Stimulated activated naive B cell treated with anti-CD40 and anti-IgM and Interleukin-4, amounts not matched to agents 10 μg/mL and 1 μg/mL and 100 μg/mL, for 72 hours (primary cell): ENCODE measurements around the gene JSRP1.

ENCODE experiments used
- ATAC-seq, 2 donors: fragments of 150-1000 bp; cut with Tn5 transposase; replicated peaks; 2 replicates each; pipeline ENCODE4 v1.10.0; 2021; ENCODE audit warnings: moderate library complexity in 1 of 2
- DNase-seq: peaks from one replicate; pipeline ENCODE4 v3.0.0; 2021
- H3K27ac Mint-ChIP-seq: one replicate; pipeline ENCODE4 v1.8.0; 2022; ENCODE audit warnings: mild to moderate bottlenecking, mixed read lengths
- H3K27me3 Mint-ChIP-seq, 2 donors: one replicate each; pipeline ENCODE4 v1.8.0; 2022; ENCODE audit warnings: mixed read lengths in 2 of 2
- H3K36me3 Mint-ChIP-seq, 2 donors: one replicate each; pipeline ENCODE4 v1.8.0; 2022; ENCODE audit warnings: mixed read lengths in 2 of 2, mild to moderate bottlenecking in 1 of 2
- H3K4me1 Mint-ChIP-seq, 2 donors: one replicate each; pipeline ENCODE4 v1.8.0; 2022; ENCODE audit warnings: mixed read lengths in 2 of 2, mild to moderate bottlenecking in 1 of 2
- H3K4me3 Mint-ChIP-seq, 2 donors: one replicate each; pipeline ENCODE4 v1.8.0; 2022; ENCODE audit warnings: mild to moderate bottlenecking in 2 of 2, mixed read lengths in 2 of 2, moderate library complexity in 1 of 2
- H3K9me3 Mint-ChIP-seq, 2 donors: one replicate each; pipeline ENCODE4 v1.8.0; 2022; ENCODE audit warnings: mixed read lengths in 2 of 2, mild to moderate bottlenecking in 1 of 2

JSRP1 gene

DNA sequence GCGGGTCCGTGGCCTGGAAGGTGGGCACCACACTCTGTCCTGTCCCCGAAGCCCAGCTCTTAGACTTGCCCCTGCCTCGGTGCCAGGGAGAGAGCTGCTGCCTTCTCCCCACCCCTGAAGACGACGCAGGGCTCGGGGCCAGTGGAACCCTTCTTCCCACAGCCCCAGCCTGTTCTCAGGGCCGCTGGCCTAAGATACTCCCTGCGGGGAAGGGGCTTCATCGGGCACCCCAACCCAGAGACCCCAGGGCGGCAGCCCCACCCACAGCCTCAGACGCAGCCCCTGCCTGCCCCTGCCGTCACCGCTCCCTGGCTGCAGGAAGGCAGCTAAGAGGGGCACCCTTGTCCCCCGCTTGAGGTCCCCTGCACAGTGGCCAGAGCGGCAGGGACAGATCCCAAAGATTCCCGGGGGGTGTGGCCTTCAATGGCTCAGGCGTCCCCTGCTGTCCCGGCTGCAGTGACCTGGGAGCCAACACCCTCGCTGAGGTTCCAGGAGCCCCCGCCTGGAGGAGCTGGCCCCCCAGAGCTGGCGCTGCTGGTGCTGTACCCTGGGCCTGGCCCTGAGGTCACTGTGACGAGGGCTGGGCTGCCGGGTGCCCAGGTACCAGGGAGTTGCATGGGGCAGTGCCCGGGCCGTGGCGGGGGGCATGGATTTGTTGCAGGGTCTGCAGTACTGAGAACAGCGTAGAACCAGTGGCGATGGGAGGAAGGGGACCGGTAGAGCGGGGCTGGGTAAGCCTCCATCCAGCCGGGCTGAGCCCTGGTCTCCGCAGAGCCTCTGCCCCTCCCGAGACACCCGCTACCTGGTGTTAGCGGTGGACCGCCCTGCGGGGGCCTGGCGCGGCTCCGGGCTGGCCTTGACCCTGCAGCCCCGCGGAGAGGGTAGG, 6.1 kb downstream of the JSRP1 start:
- Mint-ChIP-seq H3K9me3 (no peaks in the 10 kb centered on the region), H3K4me1 (peaks cover 15 to 35% of the 10 kb centered on the region in 2 donors), H3K27ac (peak overlapping the region; percentile 75), H3K27me3 (peaks cover 8 to 21% of the 10 kb centered on the region in 2 donors), H3K36me3 (peaks cover 24 to 30% of the 10 kb centered on the region in 2 donors), H3K4me3 (peak overlapping the region; percentile 59 to 63)
- DNase-seq (no peak), ATAC-seq (peak; percentile 24 to 41)

GRCh38 chr19:2249010-2249866, 7.0 kb downstream of the JSRP1 start, which contains the start of gene AMH:
Gene AMH, plus strand, starts transcription at chr19:2249323. Its CDS starts 10 bp downstream, at chr19:2249333.
- H3K36me3 Mint-ChIP-seq = peaks cover 30 to 38% of the 10 kb centered on the region in 2 donors
- H3K4me1 Mint-ChIP-seq = peaks cover 14 to 34% of the 10 kb centered on the region in 2 donors
- ATAC-seq (no peak), DNase-seq (no peak)
- H3K4me3 Mint-ChIP-seq = no peak within 1 kb of the TSS
- H3K9me3 Mint-ChIP-seq = no peaks in the 10 kb centered on the region
- peak within 1 kb of the TSS; percentile 75 for H3K27ac Mint-ChIP-seq
- peaks cover 8 to 21% of the 10 kb centered on the region in 2 donors for H3K27me3 Mint-ChIP-seq

DNA sequence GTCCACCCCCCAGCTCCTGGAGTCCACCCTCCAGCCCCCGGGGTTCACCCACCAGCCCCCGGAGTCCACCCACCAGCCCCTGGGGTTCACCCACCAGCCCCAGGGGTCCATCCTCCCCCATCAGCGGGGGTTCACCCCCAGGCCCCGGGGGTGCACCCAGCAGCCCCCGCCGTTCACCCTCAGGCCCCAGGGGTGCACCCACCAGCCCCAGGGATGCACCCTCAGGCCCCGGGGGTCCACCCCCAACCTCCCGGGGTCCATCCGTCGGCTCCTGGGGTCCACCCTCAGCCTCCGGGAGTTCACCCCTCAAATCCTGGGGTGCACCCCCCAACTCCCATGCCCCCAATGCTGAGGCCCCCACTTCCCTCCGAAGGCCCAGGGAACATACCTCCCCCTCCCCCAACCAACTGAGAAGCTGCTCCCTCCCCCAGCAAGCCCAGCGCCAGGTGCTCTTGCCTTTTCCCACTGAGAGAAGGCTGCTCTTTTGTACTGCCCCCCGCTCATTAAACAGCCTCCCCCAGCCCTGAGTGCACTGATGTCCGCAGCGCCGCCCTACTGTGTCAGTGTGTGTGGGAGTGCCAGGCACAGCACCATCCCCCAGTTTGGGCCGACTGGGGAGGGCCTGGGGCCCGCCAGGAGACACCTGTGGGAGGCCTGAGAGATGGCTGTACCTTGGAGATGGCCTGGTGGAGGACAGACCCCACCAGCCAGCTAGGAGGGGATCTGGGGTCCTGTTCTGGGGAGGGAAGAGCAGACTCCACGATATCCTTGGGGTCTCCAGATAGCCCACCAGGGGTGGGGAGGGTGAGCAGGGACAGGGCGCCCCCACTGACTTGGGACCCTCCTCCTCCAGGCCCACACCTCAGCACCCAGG, 7.8 kb downstream of the JSRP1 start:
- peaks cover 33 to 43% of the 10 kb centered on the region in 2 donors for H3K36me3 Mint-ChIP-seq
- H3K27ac Mint-ChIP-seq = peak overlapping the region; percentile 66
- ATAC-seq (no peak), DNase-seq (no peak)
- H3K4me1 Mint-ChIP-seq = peaks cover 9 to 30% of the 10 kb centered on the region in 2 donors
- peaks cover 8 to 21% of the 10 kb centered on the region in 2 donors for H3K27me3 Mint-ChIP-seq
- H3K4me3 Mint-ChIP-seq = no peak overlapping the region
- H3K9me3 Mint-ChIP-seq = no peaks in the 10 kb centered on the region

DNA sequence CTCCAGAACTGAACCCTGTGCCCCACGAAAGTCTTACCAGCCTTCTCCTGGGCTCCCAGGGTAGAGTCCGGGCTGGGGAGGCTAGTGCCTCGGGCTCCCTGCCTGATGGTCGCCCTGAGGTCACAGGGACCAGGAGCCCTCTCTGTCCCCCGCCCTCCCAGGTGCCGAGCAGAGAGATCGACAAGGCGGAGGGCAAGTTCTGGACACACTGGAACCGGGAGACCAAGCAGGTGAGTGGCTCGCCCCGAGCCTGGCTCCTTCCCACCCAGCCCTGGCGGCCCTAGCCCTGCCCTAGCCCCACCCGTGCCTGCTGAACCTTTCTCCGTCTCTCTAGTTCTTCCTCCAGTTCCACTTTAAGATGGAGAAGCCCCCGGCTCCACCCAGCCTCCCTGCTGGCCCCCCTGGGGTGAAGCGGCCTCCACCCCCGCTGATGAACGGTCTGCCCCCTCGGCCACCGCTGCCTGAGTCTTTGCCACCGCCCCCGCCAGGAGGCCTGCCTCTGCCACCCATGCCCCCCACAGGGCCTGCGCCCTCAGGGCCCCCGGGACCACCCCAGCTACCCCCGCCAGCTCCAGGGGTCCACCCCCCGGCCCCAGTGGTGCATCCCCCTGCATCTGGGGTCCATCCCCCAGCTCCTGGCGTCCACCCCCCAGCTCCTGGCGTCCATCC, 8.7 kb downstream of the JSRP1 start:
- Mint-ChIP-seq H3K9me3 (no peaks in the 10 kb centered on the region), H3K4me3 (no peak overlapping the region), H3K36me3 (peaks cover 35 to 47% of the 10 kb centered on the region in 2 donors), H3K27ac (no peak overlapping the region), H3K4me1 (peaks cover 9 to 29% of the 10 kb centered on the region in 2 donors), H3K27me3 (peaks cover 7 to 19% of the 10 kb centered on the region in 2 donors)
- DNase-seq = no peak
- ATAC-seq = no peak

- H3K36me3 Mint-ChIP-seq = peaks cover 39 to 49% of the 10 kb centered on the region in 2 donors
- no peak overlapping the region for H3K27ac Mint-ChIP-seq
- peaks cover 2 to 12% of the 10 kb centered on the region in 2 donors for H3K27me3 Mint-ChIP-seq
- DNase-seq = no peak
- peaks cover 8 to 29% of the 10 kb centered on the region in 2 donors for H3K4me1 Mint-ChIP-seq
- H3K4me3 Mint-ChIP-seq = no peak overlapping the region
- ATAC-seq = no peak
- no peaks in the 10 kb centered on the region for H3K9me3 Mint-ChIP-seq
These were observed 9.3 kb downstream of the JSRP1 start for GRCh38 chr19:2246801-2247361.

- H3K4me3 Mint-ChIP-seq = no peak overlapping the region
- peaks cover 41 to 49% of the 10 kb centered on the region in 2 donors for H3K36me3 Mint-ChIP-seq
- no peak for ATAC-seq
- peaks cover 0 to 10% of the 10 kb centered on the region in 2 donors for H3K27me3 Mint-ChIP-seq
- peaks cover 8 to 33% of the 10 kb centered on the region in 2 donors for H3K4me1 Mint-ChIP-seq
- no peak overlapping the region for H3K27ac Mint-ChIP-seq
- no peak for DNase-seq
- no peaks in the 10 kb centered on the region for H3K9me3 Mint-ChIP-seq
These were observed 10.1 kb downstream of the JSRP1 start for GRCh38 chr19:2246014-2246620.

GRCh38 chr19:2245273-2245672, 10.9 kb downstream of the JSRP1 start:
- Mint-ChIP-seq H3K27ac (no peak overlapping the region), H3K9me3 (no peaks in the 10 kb centered on the region), H3K36me3 (peaks cover 48 to 57% of the 10 kb centered on the region in 2 donors), H3K4me1 (peaks cover 17 to 38% of the 10 kb centered on the region in 2 donors), H3K4me3 (no peak overlapping the region), H3K27me3 (peaks cover 0 to 7% of the 10 kb centered on the region in 2 donors)
- DNase-seq (no peak), ATAC-seq (no peak)

DNA sequence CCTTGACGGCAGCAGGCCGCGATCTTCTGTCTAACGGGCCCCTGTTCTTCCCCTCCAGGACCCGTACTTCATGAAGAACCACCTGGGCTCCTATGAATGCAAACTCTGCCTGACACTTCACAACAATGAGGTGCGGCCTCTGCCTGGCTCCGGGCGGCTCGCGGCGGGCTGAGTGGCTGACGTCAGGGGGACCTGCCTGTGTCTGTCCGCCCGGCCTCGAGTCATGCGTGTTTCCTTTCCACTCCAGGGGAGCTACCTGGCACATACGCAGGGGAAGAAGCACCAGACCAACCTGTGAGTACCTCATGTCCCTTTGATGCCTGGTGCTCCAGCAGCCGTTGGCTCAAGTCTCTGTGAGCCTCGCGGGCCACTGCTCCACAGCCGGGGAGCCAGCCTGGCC, 11.7 kb downstream of the JSRP1 start:
- no peak overlapping the region for H3K27ac Mint-ChIP-seq
- peaks cover 20 to 41% of the 10 kb centered on the region in 2 donors for H3K4me1 Mint-ChIP-seq
- H3K4me3 Mint-ChIP-seq = no peak overlapping the region
- no peak for DNase-seq
- peaks cover 48 to 63% of the 10 kb centered on the region in 2 donors for H3K36me3 Mint-ChIP-seq
- no peak for ATAC-seq
- H3K27me3 Mint-ChIP-seq = no peaks in the 10 kb centered on the region
- H3K9me3 Mint-ChIP-seq = no peaks in the 10 kb centered on the region

DNA sequence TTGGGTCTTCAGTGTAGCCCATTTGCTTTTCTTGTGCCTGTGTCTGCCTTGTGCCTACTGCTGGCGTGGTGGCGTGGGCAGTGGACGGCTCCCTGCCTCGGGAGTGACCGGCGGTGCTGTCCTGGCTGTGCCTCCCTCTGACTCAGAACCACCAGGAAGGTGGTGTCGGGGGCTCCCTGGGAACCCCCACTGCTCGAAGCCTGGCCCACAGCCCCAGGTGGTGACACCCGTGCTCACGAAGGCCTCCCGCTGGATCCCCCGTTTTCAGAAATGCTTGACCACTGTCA, 12.1 kb downstream of the JSRP1 start:
- H3K9me3 Mint-ChIP-seq = no peaks in the 10 kb centered on the region
- H3K27ac Mint-ChIP-seq = no peak overlapping the region
- H3K36me3 Mint-ChIP-seq = peaks cover 47 to 64% of the 10 kb centered on the region in 2 donors
- no peaks in the 10 kb centered on the region for H3K27me3 Mint-ChIP-seq
- ATAC-seq = no peak
- H3K4me3 Mint-ChIP-seq = no peak overlapping the region
- peaks cover 22 to 45% of the 10 kb centered on the region in 2 donors for H3K4me1 Mint-ChIP-seq
- no peak for DNase-seq

DNA sequence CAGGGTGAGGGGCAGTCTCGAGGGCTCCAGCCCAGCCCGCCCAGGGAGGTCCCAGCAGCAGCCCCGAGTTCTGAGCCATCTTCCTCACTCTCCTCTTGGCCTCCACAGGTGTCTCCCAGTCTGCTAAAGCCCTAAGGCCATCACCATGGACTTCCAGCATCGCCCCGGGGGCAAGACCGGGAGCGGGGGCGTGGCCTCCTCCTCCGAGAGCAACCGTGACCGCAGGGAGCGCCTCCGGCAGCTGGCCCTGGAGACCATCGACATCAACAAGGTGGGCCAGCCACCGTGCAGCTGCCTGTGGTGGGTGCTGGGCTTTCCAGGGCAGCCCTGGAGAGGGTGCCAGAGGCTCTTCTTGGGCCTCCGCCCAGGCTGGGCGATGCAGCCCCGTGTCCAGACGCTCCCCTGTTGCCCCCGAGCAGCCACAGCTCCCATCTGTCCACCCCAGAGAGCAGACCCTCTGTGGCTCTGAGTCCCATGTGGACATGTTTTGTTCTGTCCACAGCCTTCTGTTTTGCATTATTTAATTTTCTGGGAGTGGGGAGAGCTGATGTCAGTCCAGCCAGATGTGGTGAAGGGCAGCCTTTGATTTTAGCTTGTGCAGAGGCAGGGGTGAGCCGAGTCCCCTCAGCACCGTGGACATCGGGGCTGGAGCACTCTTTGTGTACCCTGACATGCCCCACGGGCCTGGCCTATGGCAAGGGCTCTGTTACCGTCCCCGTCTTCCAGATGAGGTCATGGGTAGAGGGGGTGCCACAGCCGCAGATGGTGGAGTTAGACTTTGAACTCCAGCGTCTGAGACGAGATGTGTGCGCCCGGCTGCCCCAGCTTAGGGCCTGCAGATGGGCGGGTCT, 12.7 kb downstream of the JSRP1 start:
- H3K27me3 Mint-ChIP-seq = no peaks in the 10 kb centered on the region
- H3K4me3 Mint-ChIP-seq = no peak overlapping the region
- H3K27ac Mint-ChIP-seq = peak overlapping the region; percentile 31
- no peak for ATAC-seq
- peaks cover 26 to 50% of the 10 kb centered on the region in 2 donors for H3K4me1 Mint-ChIP-seq
- no peaks in the 10 kb centered on the region for H3K9me3 Mint-ChIP-seq
- DNase-seq = no peak
- peaks cover 47 to 63% of the 10 kb centered on the region in 2 donors for H3K36me3 Mint-ChIP-seq

- ATAC-seq = no peak
- H3K4me3 Mint-ChIP-seq = no peak overlapping the region
- H3K27me3 Mint-ChIP-seq = no peaks in the 10 kb centered on the region
- peaks cover 51 to 67% of the 10 kb centered on the region in 2 donors for H3K36me3 Mint-ChIP-seq
- peaks cover 31 to 57% of the 10 kb centered on the region in 2 donors for H3K4me1 Mint-ChIP-seq
- H3K9me3 Mint-ChIP-seq = no peaks in the 10 kb centered on the region
- H3K27ac Mint-ChIP-seq = no peak overlapping the region
- DNase-seq = no peak
These were observed 13.4 kb downstream of the JSRP1 start for GRCh38 chr19:2242816-2243215.

DNA sequence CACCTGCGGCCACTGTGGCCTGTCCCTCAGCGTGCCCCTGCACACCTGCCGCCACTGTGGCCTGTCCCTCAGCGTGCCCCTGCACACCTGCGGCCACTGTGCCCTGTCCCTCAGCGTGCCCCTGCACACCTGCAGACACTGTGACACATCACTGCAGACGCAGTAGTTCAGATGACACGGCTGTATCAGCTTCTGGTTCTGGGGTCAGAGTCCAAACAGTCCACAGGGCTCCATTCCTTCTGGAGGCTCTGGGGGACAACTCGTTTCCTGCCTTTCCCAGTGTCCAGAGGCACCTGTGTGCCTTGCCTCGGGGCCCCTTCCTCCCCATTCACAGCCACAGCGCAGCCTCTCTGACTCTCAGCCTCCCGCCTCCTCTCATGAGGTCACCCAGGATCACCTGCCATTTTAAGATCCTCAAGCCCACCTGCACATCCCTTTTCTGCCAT, 14.1 kb downstream of the JSRP1 start:
- Mint-ChIP-seq H3K9me3 (no peaks in the 10 kb centered on the region), H3K27me3 (no peaks in the 10 kb centered on the region), H3K4me1 (peaks cover 34 to 63% of the 10 kb centered on the region in 2 donors), H3K27ac (peak overlapping the region; percentile 59), H3K4me3 (peak overlapping the region in 1 of 2 donors; percentile 43), H3K36me3 (peaks cover 52 to 71% of the 10 kb centered on the region in 2 donors)
- ATAC-seq (no peak), DNase-seq (no peak)
